HepG2 (cell line): ENCODE data around the gene BBS1.

Source experiments
- CHD4 ChIP-seq: fragments of 200-600 bp; sonication (generic); IDR thresholded peaks from 2 replicates; pipeline ENCODE4 v1.7.0; 2017; ENCODE audit warnings: mild to moderate bottlenecking, low read length, borderline replicate concordance
- CREM ChIP-seq, 2 experiments: sonication (generic) in 1 of 2; formaldehyde crosslinking in 1 of 2; IDR thresholded peaks; 2 replicates each; pipeline versions ENCODE4 v1.4.0 to v1.6.1; 2016 to 2020; ENCODE audit warnings: antibody characterized with exemption in 1 of 2, mild to moderate bottlenecking in 1 of 2, missing genetic modification reagents in 1 of 2
- CTCF ChIP-seq: sonication (generic); formaldehyde crosslinking; IDR thresholded peaks from 2 replicates; pipeline ENCODE4 v1.5.0; 2020; ENCODE audit warnings: mild to moderate bottlenecking, missing genetic modification reagents, moderate library complexity
- MIER2 ChIP-seq: IDR thresholded peaks from 2 replicates; pipeline ENCODE4 v1.6.1; 2016; ENCODE audit warnings: missing biosample characterization, missing genetic modification reagents
- NR0B2 ChIP-seq: sonication (generic); formaldehyde crosslinking; IDR thresholded peaks from 2 replicates; pipeline ENCODE4 v1.4.0; 2020; ENCODE audit warnings: mild to moderate bottlenecking, missing genetic modification reagents
- NR2C2 ChIP-seq: sonication (generic); formaldehyde crosslinking; IDR thresholded peaks from 2 replicates; pipeline ENCODE4 v1.4.0; 2020; ENCODE audit warnings: missing genetic modification reagents, mild to moderate bottlenecking, moderate library complexity, borderline replicate concordance
- TCF7L2 ChIP-seq: IDR thresholded peaks from 2 replicates; pipeline ENCODE4 v1.6.1; 2011; ENCODE audit warnings: mild to moderate bottlenecking, low read depth, low read length, moderate library complexity
- TOPORS ChIP-seq: sonication (generic); formaldehyde crosslinking; IDR thresholded peaks from 2 replicates; pipeline ENCODE4 v1.8.0; 2023; ENCODE audit warnings: mild to moderate bottlenecking, missing genetic modification reagents
- ZNF24 ChIP-seq: fragments of 450-650 bp; IDR thresholded peaks from 2 replicates; pipeline ENCODE4 v1.6.1; 2017; ENCODE audit warnings: antibody characterized with exemption, mild to moderate bottlenecking
- ZNF510 ChIP-seq: sonication (generic); formaldehyde crosslinking; IDR thresholded peaks from 2 replicates; pipeline ENCODE4 v1.4.0; 2020; ENCODE audit warnings: low read depth, mild to moderate bottlenecking, missing genetic modification reagents
- TF ChIP-seq, protein P1 (sequence below): sonication (generic); formaldehyde crosslinking; IDR thresholded peaks from 2 replicates; pipeline ENCODE4 v1.5.0; 2020; ENCODE audit warnings: missing genetic modification reagents, mild to moderate bottlenecking, borderline replicate concordance
- TF ChIP-seq, protein P2 (sequence below): sonication (generic); formaldehyde crosslinking; IDR thresholded peaks from 2 replicates; pipeline ENCODE4 v1.9.0; 2021; ENCODE audit warnings: missing genetic modification reagents, borderline replicate concordance

DNA sequence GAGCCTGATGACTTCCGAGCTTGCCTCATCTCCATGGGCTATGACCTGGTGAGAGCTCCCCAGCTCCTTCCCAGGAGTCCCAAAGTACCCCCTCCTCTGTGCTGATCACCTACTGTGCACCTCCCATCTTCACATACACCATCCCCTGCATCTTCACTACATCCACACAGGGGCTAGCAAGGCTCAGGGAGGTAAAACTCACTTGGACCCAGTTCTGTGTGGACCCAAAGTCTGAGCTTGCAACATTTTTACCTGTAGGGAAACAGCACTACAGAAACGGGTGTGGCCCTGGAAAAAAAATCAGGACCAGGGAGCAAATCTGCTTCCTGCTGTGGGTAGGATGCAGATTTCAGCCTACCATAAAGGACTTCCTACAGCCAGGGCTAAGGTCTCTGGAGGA lies 51.8 kb downstream of the BBS1 start:
- TF ChIP-seq ZNF510 (CRISPR knock-in tag) (no peak), CREM (IDR thresholded peaks at IDR 0.05) (no peak), CREM (CRISPR knock-in tag; IDR thresholded peaks at IDR 0.05) (no peak), TOPORS (CRISPR knock-in tag) (no peak), TCF7L2 (no peak), CTCF (CRISPR knock-in tag) (no peak), CHD4 (no peak), NR2C2 (CRISPR knock-in tag) (no peak), ZNF24 (no peak), MIER2 (CRISPR knock-in tag) (no peak), NR0B2 (CRISPR knock-in tag) (no peak)
- TF ChIP-seq, protein P1, sequence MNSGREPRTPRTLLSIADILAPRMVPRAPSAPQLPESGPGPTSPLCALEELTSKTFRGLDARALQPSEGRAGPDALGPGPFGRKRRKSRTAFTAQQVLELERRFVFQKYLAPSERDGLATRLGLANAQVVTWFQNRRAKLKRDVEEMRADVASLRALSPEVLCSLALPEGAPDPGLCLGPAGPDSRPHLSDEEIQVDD = no peak
- TF ChIP-seq, protein P2, sequence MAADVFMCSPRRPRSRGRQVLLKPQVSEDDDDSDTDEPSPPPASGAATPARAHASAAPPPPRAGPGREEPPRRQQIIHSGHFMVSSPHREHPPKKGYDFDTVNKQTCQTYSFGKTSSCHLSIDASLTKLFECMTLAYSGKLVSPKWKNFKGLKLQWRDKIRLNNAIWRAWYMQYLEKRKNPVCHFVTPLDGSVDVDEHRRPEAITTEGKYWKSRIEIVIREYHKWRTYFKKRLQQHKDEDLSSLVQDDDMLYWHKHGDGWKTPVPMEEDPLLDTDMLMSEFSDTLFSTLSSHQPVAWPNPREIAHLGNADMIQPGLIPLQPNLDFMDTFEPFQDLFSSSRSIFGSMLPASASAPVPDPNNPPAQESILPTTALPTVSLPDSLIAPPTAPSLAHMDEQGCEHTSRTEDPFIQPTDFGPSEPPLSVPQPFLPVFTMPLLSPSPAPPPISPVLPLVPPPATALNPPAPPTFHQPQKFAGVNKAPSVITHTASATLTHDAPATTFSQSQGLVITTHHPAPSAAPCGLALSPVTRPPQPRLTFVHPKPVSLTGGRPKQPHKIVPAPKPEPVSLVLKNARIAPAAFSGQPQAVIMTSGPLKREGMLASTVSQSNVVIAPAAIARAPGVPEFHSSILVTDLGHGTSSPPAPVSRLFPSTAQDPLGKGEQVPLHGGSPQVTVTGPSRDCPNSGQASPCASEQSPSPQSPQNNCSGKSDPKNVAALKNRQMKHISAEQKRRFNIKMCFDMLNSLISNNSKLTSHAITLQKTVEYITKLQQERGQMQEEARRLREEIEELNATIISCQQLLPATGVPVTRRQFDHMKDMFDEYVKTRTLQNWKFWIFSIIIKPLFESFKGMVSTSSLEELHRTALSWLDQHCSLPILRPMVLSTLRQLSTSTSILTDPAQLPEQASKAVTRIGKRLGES (CRISPR knock-in tag) = no peak
